ENCODE results near the gene MBD5. TPM values are rescaled to one million over a fixed set of nuclear protein-coding genes. Genes with fewer than 3 reads are reported as not detected.

The MBD5 gene
- polyA plus RNA-seq, 2 of the 4 experiments (the other 2 are of a cell fraction) = 5.4 to 24.1 TPM

DNA sequence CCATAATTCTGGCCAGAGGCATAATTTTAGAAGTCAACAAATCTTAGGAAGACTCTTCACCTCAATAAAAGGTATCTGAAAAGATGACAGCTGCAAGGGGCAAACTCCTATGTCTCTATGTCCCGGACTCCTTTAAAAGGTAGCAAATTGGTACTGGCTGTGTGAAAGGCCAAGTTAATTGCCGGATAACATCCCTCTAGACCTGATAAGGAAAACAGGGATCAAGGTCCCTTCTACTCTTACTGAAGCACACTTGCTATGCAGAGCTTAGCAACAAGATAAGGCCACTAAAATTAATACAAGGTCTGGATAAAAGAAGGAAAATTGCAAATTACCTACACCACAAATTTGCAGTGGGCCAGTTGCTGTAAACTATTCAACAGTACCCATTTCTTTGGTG, 482.6 kb downstream of the MBD5 start:
- H3K27ac ChIP-seq = no peak overlapping the region
- WGBS (ENCODE audit: missing lambda C conversion rate) = 92% methylated on average over 2 of the region's 2 CpGs
- FAIRE-seq (no peak), DNase-seq (ENCODE audit: low read depth in 1 of 2, low spot score in 1 of 2) (no peak), ATAC-seq (no peak)
- H3K4me2 ChIP-seq = no peak overlapping the region
- TF ChIP-seq CHD4 (IDR thresholded peaks at IDR 0.05; ENCODE audit: borderline replicate concordance) = no peak
- no peak for TF ChIP-seq HOXB13 (CRISPR knock-in tag; IDR thresholded peaks at IDR 0.05; ENCODE audit: low read depth)
- TF ChIP-seq ESRRA (IDR thresholded peaks at IDR 0.05; ENCODE audit: borderline replicate concordance, low read length) = no peak
- no peak for TF ChIP-seq POLR2A (IDR thresholded peaks at IDR 0.05; ENCODE audit: low read length)
- no peak for TF ChIP-seq RARB (CRISPR knock-in tag; IDR thresholded peaks at IDR 0.05)
- TF ChIP-seq SMC3 (IDR thresholded peaks at IDR 0.05) = no peak
- no peak for TF ChIP-seq BHLHE40 (IDR thresholded peaks at IDR 0.05; ENCODE audit: low read depth, low read length)
- TF ChIP-seq KDM1A (IDR thresholded peaks at IDR 0.05; ENCODE audit: low read depth) = no peak
- TF ChIP-seq CHD2 (IDR thresholded peaks at IDR 0.05; ENCODE audit: low read length, partially characterized antibody) = no peak
- no peak for TF ChIP-seq HOXA7 (CRISPR knock-in tag; IDR thresholded peaks at IDR 0.05)
- TF ChIP-seq NR3C1 (IDR thresholded peaks at IDR 0.05) = no peak
- TF ChIP-seq CBX8 (IDR thresholded peaks at IDR 0.05) = no peak
- TF ChIP-seq, protein P1, sequence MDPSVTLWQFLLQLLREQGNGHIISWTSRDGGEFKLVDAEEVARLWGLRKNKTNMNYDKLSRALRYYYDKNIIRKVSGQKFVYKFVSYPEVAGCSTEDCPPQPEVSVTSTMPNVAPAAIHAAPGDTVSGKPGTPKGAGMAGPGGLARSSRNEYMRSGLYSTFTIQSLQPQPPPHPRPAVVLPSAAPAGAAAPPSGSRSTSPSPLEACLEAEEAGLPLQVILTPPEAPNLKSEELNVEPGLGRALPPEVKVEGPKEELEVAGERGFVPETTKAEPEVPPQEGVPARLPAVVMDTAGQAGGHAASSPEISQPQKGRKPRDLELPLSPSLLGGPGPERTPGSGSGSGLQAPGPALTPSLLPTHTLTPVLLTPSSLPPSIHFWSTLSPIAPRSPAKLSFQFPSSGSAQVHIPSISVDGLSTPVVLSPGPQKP (IDR thresholded peaks at IDR 0.05; ENCODE audit: low read depth, low read length) = no peak
- TF ChIP-seq NPAS2 (CRISPR knock-in tag; IDR thresholded peaks at IDR 0.05; ENCODE audit: borderline replicate concordance) = no peak
- TF ChIP-seq MAFK (IDR thresholded peaks at IDR 0.05; ENCODE audit: partially characterized antibody) = no peak
- TF ChIP-seq MYC (IDR thresholded peaks at IDR 0.05; ENCODE audit: borderline replicate concordance, low read length) = no peak
- H3K9me3 ChIP-seq = no peaks in the 10 kb centered on the region
- POLR2A ChIA-PET = no interaction called here
- CTCF ChIA-PET = interaction anchor here (0.8 kb wide), 1 partner anchor 515 kb away, joined by 3 read pairs; no protein-coding TSS in a partner anchor
- no peaks in the 10 kb centered on the region for H3K4me1 ChIP-seq
- no peak overlapping the region for H3K4me3 ChIP-seq

DNA sequence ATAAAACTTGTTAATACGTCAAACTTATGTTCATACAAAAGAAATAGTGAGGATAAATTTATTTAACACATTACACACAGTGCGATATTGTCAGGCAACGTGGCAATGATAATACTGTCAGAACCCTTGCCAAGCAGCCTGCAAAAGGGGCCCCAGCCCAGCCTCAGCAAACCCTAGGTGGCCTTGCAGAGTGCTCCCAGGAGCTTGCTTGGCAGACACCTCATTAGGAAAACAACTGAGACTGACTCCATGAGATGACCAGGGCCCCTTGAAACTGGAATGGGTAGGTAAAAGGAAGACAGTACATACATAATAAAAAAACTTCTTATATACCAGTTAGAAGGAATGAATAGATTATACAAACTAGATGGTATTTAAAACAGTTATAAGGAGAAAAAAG, 487.1 kb downstream of the MBD5 start:
- no peak overlapping the region for H3K4me2 ChIP-seq
- no peak overlapping the region for H3K27ac ChIP-seq
- WGBS (ENCODE audit: missing lambda C conversion rate) = 72% methylated on average over 3 of the region's 3 CpGs
- POLR2A ChIA-PET = no interaction called here
- FAIRE-seq = no peak
- CTCF ChIA-PET = interaction anchor here (1.4 to 2.4 kb wide), 2 partner anchors 516 to 572 kb away, joined by 3 to 11 read pairs; no protein-coding TSS in a partner anchor
- ATAC-seq = no peak
- TF ChIP-seq RCOR1 (IDR thresholded peaks at IDR 0.05; ENCODE audit: low read depth, low read length) (no peak), NFE2L2 (conservative IDR thresholded peaks at IDR 0.05; ENCODE audit: low read length) (no peak), CHD4 (IDR thresholded peaks at IDR 0.05; ENCODE audit: borderline replicate concordance) (no peak), ESRRA (IDR thresholded peaks at IDR 0.05; ENCODE audit: borderline replicate concordance, low read length) (no peak), JUN (IDR thresholded peaks at IDR 0.05) (no peak), SREBF2 (IDR thresholded peaks at IDR 0.05) (no peak), FOSL2 (IDR thresholded peaks at IDR 0.05) (no peak), FOSL2 (CRISPR knock-in tag; IDR thresholded peaks at IDR 0.05) (no peak), EHMT2 (IDR thresholded peaks at IDR 0.05; ENCODE audit: low read depth) (no peak), MAZ (IDR thresholded peaks at IDR 0.05; ENCODE audit: borderline replicate concordance, low read depth, low read length) (no peak), ZFP36 (IDR thresholded peaks at IDR 0.05; ENCODE audit: borderline replicate concordance, partially characterized antibody) (no peak), TP53 (CRISPR knock-in tag; IDR thresholded peaks at IDR 0.05) (no peak), GATA3 (IDR thresholded peaks at IDR 0.05; ENCODE audit: borderline replicate concordance) (no peak)
- TF ChIP-seq, protein P2, sequence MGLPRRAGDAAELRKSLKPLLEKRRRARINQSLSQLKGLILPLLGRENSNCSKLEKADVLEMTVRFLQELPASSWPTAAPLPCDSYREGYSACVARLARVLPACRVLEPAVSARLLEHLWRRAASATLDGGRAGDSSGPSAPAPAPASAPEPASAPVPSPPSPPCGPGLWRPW (IDR thresholded peaks at IDR 0.05) = no peak
- TF ChIP-seq, protein P3, sequence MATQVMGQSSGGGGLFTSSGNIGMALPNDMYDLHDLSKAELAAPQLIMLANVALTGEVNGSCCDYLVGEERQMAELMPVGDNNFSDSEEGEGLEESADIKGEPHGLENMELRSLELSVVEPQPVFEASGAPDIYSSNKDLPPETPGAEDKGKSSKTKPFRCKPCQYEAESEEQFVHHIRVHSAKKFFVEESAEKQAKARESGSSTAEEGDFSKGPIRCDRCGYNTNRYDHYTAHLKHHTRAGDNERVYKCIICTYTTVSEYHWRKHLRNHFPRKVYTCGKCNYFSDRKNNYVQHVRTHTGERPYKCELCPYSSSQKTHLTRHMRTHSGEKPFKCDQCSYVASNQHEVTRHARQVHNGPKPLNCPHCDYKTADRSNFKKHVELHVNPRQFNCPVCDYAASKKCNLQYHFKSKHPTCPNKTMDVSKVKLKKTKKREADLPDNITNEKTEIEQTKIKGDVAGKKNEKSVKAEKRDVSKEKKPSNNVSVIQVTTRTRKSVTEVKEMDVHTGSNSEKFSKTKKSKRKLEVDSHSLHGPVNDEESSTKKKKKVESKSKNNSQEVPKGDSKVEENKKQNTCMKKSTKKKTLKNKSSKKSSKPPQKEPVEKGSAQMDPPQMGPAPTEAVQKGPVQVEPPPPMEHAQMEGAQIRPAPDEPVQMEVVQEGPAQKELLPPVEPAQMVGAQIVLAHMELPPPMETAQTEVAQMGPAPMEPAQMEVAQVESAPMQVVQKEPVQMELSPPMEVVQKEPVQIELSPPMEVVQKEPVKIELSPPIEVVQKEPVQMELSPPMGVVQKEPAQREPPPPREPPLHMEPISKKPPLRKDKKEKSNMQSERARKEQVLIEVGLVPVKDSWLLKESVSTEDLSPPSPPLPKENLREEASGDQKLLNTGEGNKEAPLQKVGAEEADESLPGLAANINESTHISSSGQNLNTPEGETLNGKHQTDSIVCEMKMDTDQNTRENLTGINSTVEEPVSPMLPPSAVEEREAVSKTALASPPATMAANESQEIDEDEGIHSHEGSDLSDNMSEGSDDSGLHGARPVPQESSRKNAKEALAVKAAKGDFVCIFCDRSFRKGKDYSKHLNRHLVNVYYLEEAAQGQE (IDR thresholded peaks at IDR 0.05) = no peak
- TF ChIP-seq, protein P4, sequence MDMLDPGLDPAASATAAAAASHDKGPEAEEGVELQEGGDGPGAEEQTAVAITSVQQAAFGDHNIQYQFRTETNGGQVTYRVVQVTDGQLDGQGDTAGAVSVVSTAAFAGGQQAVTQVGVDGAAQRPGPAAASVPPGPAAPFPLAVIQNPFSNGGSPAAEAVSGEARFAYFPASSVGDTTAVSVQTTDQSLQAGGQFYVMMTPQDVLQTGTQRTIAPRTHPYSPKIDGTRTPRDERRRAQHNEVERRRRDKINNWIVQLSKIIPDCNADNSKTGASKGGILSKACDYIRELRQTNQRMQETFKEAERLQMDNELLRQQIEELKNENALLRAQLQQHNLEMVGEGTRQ (IDR thresholded peaks at IDR 0.05) = no peak
- TF ChIP-seq, protein P5, sequence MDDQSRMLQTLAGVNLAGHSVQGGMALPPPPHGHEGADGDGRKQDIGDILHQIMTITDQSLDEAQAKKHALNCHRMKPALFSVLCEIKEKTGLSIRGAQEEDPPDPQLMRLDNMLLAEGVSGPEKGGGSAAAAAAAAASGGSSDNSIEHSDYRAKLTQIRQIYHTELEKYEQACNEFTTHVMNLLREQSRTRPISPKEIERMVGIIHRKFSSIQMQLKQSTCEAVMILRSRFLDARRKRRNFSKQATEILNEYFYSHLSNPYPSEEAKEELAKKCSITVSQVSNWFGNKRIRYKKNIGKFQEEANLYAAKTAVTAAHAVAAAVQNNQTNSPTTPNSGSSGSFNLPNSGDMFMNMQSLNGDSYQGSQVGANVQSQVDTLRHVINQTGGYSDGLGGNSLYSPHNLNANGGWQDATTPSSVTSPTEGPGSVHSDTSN (IDR thresholded peaks at IDR 0.05) = no peak
- no peak overlapping the region for H3K4me3 ChIP-seq
- no peak for DNase-seq (ENCODE audit: low read depth in 1 of 2, low spot score in 1 of 2)
- no peaks in the 10 kb centered on the region for H3K9me3 ChIP-seq
- H3K4me1 ChIP-seq = no peaks in the 10 kb centered on the region

All from A549 (cell line).